ENCODE results near the gene HUNK.
"Not testable (repeated sequence)": the region's sequence is repeated elsewhere in the genome, so short reads cannot be mapped to it uniquely, and the experiment has no call there.

The HUNK gene

GRCh38 chr21:32008714-32009113, 135.9 kb downstream of the HUNK start:
- no peak for DNase-seq

DNA sequence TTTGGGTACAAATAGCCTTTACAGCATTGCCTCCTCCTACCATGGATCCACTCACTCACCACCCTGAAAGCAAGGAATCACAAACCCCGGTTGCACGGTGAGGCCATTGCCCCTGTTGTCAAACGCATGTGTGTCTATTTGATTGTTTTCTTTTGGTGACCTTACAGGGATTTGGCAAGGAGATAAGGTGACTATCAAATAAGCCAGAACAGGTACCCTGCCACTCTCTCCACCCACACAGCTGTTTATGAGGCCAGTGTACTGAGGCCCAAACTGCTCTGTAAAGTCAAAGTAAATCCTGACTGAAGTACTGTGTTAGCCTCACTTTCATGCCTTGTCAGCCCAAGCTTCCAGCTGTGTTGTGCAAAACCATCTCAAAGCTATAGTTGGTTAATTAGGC, 136.4 kb downstream of the HUNK start:
- peak; percentile 62 for DNase-seq

GRCh38 chr21:32015461-32016139, 142.8 kb downstream of the HUNK start:
- peak; percentile 26 for DNase-seq

DNA sequence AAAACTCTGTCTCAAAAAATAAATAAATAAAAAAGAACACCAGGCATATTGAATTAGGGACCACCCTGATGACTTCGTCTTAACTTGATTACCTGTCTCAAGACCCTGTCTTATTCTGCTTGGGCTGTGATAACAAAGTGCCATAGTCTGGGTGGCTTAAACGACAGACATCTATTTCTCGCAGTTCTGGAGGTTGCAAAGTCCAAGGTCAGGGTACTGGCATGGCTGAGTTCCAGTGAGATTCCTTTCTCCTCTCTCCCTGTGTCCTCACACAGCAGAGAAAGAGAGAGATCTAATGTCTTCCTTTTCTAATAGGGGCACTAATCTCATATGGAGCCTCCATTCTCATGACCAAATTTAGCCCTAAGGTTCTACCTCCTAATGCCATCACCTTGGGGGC, 145.6 kb downstream of the HUNK start:
- DNase-seq: no peak

DNA sequence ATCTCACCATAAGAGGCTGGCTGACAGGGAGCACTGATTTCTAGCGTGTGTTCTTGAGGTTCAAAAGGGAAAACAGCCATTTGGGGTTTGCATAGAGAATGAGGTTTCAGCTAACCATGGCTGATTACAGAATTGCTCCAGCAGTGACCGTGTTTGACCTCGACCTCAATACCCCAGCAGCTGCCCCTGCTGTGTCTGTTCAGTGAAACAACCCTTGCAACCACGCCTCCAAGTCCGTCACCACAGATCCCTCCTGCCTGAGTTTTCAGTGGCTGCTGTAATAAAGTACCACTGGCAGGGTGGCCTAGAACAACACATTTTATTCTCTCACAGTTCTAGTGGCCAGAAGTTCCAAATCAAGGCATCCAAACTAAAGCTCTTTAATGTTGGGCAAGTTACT, 147.7 kb downstream of the HUNK start:
- peak; percentile 56 for DNase-seq

DNA sequence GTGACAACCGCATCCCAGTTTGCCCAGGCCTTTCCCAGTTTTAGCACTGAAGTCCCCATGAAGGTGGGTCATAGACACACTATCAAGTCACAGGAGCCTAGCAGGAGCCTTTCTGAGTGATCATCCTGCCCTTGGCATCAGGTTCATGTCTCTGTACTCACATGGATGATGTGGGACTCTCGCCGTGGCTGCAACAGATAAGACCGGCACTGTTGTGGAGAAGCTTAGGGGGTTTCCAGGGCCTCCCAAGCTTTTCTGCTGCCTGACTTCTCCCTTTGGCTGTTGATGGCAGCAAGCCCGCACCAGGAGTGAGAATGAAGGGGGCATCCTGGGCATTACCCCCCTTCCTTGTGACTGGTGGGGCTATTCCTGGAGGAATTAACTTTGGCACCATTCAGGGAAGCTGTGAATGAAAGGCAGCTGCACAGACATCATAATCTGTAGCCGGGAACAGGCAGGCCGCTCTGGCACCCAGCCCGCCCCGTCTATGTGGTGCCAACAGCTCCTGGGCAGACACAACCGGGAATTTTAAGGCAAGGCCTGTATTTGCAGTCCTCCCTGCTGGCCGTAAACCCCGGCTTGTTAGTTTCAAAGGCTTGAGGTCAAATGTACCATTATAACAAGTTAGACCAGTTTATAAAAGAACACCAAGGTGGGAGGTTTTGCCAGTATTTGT, 148.6 kb downstream of the HUNK start:
- DNase-seq: no peak

DNA sequence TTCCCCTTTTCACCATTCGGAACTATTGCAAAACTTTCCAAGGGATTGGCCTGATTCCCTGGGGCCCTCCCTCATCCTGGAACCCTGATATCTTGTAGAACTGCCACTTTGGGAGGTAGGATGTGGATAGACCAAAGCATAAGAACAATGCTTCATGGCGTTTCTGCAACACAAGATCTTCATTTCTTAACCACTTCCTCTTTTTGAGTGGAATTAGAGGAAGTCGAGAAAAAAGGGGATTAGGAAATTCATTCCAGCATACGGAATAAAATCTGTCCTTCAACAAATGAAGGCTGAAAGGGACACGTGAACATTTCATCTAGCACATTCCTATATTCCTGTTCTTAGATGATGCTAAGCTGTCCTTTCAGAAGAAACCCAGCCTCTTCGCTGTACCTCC, 149.3 kb downstream of the HUNK start:
- DNase-seq: no peak

- DNase-seq: no peak
These were observed 157.4 kb downstream of the HUNK start for GRCh38 chr21:32030146-32030652.

GRCh38 chr21:32034850-32035249, 162.0 kb downstream of the HUNK start:
- no peak for DNase-seq

GRCh38 chr21:32035617-32036016, 162.8 kb downstream of the HUNK start:
- peak; percentile 16 for DNase-seq

DNA sequence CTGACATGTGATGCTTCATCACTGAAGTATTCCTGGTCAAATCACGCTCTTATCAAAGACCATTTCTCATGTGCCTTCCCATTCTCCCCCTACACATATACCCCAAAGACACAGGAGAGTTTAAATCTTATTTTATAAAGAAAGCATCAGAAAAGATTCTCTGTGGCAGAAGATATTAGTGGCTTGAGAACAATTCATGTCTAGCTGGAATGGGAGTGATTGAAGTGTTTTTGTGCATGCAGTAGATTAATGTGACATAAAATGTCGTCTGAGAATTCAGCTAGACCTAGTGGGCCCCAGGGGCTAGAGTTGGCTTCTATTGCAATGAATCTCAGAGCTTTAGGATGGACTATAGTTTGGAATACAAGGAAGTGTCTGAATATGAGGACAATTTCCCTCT, 163.9 kb downstream of the HUNK start:
- DNase-seq: no peak

- DNase-seq: not testable (repeated sequence)
These were observed 165.9 kb downstream of the HUNK start for GRCh38 chr21:32038751-32039150.

GRCh38 chr21:32043458-32043857, 170.6 kb downstream of the HUNK start:
- DNase-seq: no peak

DNA sequence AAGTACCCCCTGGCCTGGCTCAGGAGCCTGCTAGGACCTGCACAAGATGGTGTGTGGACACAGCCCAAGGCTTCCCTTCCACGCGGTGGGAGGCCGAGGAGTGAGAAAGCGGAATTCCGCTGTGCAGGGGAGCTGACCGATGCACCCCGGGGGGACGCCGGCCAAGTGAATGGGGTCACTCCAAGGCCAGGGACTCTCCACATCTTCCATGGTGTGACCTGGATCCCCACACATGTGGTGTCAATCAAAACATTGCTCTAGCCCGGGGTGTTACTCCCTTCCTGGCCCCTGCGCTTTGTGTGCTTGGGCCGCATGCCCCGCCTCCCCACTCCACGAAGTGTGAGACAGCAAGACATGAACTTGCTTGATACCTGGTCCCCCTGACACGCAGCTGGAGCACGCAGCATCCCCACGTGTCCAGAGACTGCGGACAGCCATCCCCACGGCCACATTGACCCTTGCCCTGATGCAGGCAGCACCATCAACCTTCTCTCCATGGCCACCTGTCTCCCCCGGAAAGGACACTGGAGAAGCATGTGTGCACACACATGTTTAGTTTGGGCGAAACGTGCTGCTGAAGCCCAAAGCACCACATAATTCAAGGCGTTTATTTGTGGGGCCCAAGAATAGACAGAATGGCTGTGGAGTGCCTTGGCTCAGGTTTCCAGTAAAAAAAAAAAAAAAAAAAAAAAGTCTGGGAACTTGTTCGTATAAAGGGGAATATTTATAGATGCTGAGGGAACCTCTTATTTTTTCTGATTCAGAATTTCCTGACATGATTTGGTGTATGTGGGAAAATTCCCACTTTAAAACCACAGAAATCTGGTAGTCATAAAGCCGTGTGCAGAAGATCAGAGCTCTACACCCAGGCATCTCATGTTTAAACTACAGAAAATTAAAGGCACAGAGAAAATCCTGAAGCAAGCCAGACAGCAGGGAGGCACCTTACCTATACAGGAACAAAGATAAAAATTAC, 171.7 kb downstream of the HUNK start:
- DNase-seq: no peak

DNA sequence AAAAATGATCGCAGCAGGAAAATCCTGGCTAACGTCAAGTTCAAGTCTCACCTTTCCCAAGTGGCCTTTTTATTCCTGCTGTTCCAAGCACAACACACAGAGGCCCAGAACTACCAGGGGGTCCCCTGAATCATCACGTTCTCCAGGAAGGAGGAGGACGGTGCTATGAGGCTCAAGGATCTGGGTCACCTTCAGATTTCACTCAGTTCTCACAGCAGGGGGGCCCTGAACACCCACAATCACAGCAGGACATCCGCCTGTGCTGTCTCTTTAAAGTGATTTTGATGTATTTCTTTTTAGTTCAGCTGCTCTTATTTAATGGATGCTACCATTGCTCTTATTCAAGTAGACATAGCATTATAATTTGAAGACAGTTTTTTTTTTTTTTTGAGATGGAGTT, 173.4 kb downstream of the HUNK start:
- DNase-seq: no peak

- peak; percentile 15 for DNase-seq
These were observed 175.5 kb downstream of the HUNK start for GRCh38 chr21:32048353-32048752.
